ENCODE results near the gene SATB1.

SATB1 gene

DNA sequence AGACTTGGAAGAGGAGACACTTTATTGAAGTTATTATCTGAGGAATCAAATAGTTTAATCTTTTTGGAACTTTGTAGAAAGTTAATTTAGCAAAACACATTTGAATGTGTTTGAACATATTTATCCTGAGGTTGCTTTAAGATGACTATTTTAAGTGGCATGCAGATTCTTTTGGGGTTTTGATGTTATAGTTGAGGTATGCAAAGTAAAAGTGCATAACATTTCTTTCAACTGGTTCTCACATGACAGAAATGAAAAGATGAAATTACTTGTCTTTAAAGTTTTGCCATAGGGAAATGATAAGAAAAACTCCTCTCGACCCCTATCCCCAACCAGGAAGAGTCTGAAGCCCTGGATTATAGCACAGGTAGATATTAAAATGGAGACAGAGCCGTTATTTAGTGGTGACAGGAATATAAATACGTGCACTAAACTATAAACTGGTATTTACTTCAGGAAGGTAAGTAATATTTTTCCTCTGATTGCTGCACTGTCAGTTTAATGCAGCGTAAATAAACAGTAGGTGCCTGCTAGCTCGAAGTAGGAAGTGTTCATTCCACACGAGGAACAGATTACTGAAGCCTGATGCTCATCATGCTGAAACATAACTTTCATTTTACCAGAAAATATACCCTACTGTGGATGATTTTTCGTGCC lies 15.1 kb upstream of the SATB1 start (continued):
- TF ChIP-seq ZNF202 (tag by site-specific recombination; IDR thresholded peaks at IDR 0.05; ENCODE audit: borderline replicate concordance) = no peak
- TF ChIP-seq, protein P1, sequence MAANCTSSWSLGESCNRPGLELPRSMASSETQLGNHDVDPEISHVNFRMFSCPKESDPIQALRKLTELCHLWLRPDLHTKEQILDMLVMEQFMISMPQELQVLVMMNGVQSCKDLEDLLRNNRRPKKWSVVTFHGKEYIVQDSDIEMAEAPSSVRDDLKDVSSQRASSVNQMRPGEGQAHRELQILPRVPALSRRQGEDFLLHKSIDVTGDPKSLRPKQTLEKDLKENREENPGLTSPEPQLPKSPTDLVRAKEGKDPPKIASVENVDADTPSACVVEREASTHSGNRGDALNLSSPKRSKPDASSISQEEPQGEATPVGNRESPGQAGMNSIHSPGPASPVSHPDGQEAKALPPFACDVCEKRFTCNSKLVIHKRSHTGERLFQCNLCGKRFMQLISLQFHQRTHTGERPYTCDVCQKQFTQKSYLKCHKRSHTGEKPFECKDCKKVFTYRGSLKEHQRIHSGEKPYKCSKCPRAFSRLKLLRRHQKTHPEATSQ (tag by site-specific recombination; IDR thresholded peaks at IDR 0.05) = no peak
- TF ChIP-seq TCF7L2 (IDR thresholded peaks at IDR 0.05; ENCODE audit: borderline replicate concordance, low read depth, low read length) = no peak
- TF ChIP-seq SCRT1 (tag by site-specific recombination; IDR thresholded peaks at IDR 0.05; ENCODE audit: borderline replicate concordance) = no peak
- TF ChIP-seq, protein P2, sequence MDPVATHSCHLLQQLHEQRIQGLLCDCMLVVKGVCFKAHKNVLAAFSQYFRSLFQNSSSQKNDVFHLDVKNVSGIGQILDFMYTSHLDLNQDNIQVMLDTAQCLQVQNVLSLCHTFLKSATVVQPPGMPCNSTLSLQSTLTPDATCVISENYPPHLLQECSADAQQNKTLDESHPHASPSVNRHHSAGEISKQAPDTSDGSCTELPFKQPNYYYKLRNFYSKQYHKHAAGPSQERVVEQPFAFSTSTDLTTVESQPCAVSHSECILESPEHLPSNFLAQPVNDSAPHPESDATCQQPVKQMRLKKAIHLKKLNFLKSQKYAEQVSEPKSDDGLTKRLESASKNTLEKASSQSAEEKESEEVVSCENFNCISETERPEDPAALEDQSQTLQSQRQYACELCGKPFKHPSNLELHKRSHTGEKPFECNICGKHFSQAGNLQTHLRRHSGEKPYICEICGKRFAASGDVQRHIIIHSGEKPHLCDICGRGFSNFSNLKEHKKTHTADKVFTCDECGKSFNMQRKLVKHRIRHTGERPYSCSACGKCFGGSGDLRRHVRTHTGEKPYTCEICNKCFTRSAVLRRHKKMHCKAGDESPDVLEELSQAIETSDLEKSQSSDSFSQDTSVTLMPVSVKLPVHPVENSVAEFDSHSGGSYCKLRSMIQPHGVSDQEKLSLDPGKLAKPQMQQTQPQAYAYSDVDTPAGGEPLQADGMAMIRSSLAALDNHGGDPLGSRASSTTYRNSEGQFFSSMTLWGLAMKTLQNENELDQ (tag by site-specific recombination; IDR thresholded peaks at IDR 0.05; ENCODE audit: low read depth) = no peak
- no peak for TF ChIP-seq HOXC10 (CRISPR knock-in tag; IDR thresholded peaks at IDR 0.05)
- no peak for TF ChIP-seq ZNF404 (tag by site-specific recombination; IDR thresholded peaks at IDR 0.05)
- TF ChIP-seq KLF16 (tag by site-specific recombination; IDR thresholded peaks at IDR 0.05) = no peak
- TF ChIP-seq ZBTB17 (tag by site-specific recombination; IDR thresholded peaks at IDR 0.05) = 0 out of 2 replicates have a peak, but pooled peaks have one; percentile 13
- peak; percentile 44; the same call in 1 of the 2 replicates for TF ChIP-seq ZNF843 (tag by site-specific recombination; IDR thresholded peaks at IDR 0.05)
- no peak for TF ChIP-seq ZNF571 (tag by site-specific recombination; IDR thresholded peaks at IDR 0.05)
- TF ChIP-seq ZNF350 (tag by site-specific recombination; IDR thresholded peaks at IDR 0.05) = no peak
- no peak for TF ChIP-seq ZNF214 (tag by site-specific recombination; IDR thresholded peaks at IDR 0.05; ENCODE audit: borderline replicate concordance)
- TF ChIP-seq ZNF529 (tag by site-specific recombination; IDR thresholded peaks at IDR 0.05; ENCODE audit: insufficient replicate concordance) = no peak
- TF ChIP-seq, protein P3, sequence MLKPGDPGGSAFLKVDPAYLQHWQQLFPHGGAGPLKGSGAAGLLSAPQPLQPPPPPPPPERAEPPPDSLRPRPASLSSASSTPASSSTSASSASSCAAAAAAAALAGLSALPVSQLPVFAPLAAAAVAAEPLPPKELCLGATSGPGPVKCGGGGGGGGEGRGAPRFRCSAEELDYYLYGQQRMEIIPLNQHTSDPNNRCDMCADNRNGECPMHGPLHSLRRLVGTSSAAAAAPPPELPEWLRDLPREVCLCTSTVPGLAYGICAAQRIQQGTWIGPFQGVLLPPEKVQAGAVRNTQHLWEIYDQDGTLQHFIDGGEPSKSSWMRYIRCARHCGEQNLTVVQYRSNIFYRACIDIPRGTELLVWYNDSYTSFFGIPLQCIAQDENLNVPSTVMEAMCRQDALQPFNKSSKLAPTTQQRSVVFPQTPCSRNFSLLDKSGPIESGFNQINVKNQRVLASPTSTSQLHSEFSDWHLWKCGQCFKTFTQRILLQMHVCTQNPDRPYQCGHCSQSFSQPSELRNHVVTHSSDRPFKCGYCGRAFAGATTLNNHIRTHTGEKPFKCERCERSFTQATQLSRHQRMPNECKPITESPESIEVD (tag by site-specific recombination; IDR thresholded peaks at IDR 0.05) = peak; percentile 72; the same call in 1 of the 2 replicates
- no peak for TF ChIP-seq ZBTB21 (tag by site-specific recombination; IDR thresholded peaks at IDR 0.05)
- no peak for TF ChIP-seq ZNF837 (tag by site-specific recombination; IDR thresholded peaks at IDR 0.05)
- TF ChIP-seq, protein P4, sequence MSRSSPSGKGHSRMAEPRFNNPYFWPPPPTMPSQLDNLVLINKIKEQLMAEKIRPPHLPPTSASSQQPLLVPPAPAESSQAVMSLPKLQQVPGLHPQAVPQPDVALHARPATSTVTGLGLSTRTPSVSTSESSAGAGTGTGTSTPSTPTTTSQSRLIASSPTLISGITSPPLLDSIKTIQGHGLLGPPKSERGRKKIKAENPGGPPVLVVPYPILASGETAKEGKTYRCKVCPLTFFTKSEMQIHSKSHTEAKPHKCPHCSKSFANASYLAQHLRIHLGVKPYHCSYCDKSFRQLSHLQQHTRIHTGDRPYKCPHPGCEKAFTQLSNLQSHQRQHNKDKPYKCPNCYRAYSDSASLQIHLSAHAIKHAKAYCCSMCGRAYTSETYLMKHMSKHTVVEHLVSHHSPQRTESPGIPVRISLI (tag by site-specific recombination; IDR thresholded peaks at IDR 0.05) = no peak
- TF ChIP-seq, protein P5, sequence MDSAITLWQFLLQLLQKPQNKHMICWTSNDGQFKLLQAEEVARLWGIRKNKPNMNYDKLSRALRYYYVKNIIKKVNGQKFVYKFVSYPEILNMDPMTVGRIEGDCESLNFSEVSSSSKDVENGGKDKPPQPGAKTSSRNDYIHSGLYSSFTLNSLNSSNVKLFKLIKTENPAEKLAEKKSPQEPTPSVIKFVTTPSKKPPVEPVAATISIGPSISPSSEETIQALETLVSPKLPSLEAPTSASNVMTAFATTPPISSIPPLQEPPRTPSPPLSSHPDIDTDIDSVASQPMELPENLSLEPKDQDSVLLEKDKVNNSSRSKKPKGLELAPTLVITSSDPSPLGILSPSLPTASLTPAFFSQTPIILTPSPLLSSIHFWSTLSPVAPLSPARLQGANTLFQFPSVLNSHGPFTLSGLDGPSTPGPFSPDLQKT (IDR thresholded peaks at IDR 0.05; ENCODE audit: borderline replicate concordance, low read depth, low read length) = no peak
- TF ChIP-seq ZBTB8A (tag by site-specific recombination; IDR thresholded peaks at IDR 0.05) = no peak
- no peak for TF ChIP-seq ZNF274 (IDR thresholded peaks at IDR 0.05; ENCODE audit: low read length)
- no peak for TF ChIP-seq ZNF274 (tag by site-specific recombination; IDR thresholded peaks at IDR 0.05; ENCODE audit: borderline replicate concordance)
- TF ChIP-seq WT1 (tag by site-specific recombination; IDR thresholded peaks at IDR 0.05) = no peak
- TF ChIP-seq ZXDB (tag by site-specific recombination; IDR thresholded peaks at IDR 0.05) = 0 out of 2 replicates have a peak, but pooled peaks have one; percentile 25
- TF ChIP-seq ZNF701 (tag by site-specific recombination; IDR thresholded peaks at IDR 0.05) = no peak
